ENCODE results near the gene FAM219B. TPM values are rescaled to one million over a fixed set of nuclear protein-coding genes. Genes with fewer than 3 reads are reported as not detected.
"Not testable (repeated sequence)": the region's sequence is repeated elsewhere in the genome, so short reads cannot be mapped to it uniquely, and the experiment has no call there.

FAM219B gene
- total and polyA plus RNA-seq, 2 of the 8 experiments (the other 6 are each of a cell fraction or from before 2014, with no cell fraction given): 57.1 to 66.6 TPM

GRCh38 chr15:74935193-74935592 is 28.5 kb upstream of the FAM219B start:
- H4K20me1 ChIP-seq (replicated peaks in 1 of 2; ENCODE audit: control insufficient read depth in 1 of 2, insufficient read depth in 2 of 2, low read length in 2 of 2); H2AK5ac ChIP-seq (ENCODE audit: low read depth, low read length); H2BK120ac ChIP-seq (replicated peaks; ENCODE audit: low read depth, low read length); H3K27ac ChIP-seq (ENCODE audit: low read depth, low read length); FAIRE-seq; H3K4ac ChIP-seq (replicated peaks; ENCODE audit: insufficient read length, low read depth, low read length); H3K4me2 ChIP-seq (ENCODE audit: insufficient read depth in 1 of 2, low read depth in 2 of 2, low read length in 2 of 2); H2BK12ac ChIP-seq (ENCODE audit: low read depth, low read length); H3K9ac ChIP-seq (replicated peaks in 1 of 4; ENCODE audit: extremely low read depth in 1 of 4, low read depth in 3 of 4, low read length in 3 of 4); H3K23ac ChIP-seq (ENCODE audit: insufficient read length); H3K4me3 ChIP-seq (ENCODE audit: extremely low read depth in 1 of 4, insufficient read depth in 2 of 4, low read depth in 3 of 4, low read length in 4 of 4); H2BK5ac ChIP-seq (ENCODE audit: low read depth, low read length); H4K5ac ChIP-seq (ENCODE audit: insufficient read length, low read depth, low read length); H3K56ac ChIP-seq (replicated peaks; ENCODE audit: insufficient read length, low read depth, low read length); H3K9me3 ChIP-seq (ENCODE audit: insufficient read depth in 2 of 2, low read depth in 1 of 2, low read length in 1 of 2); H2AFZ ChIP-seq (ENCODE audit: low read length); H3K14ac ChIP-seq (ENCODE audit: insufficient read length); H2BK15ac ChIP-seq (ENCODE audit: low read length); H3K4me1 ChIP-seq (replicated peaks in 1 of 4; ENCODE audit: control insufficient read depth in 3 of 4, insufficient read depth in 4 of 4, low read length in 3 of 4); H3K18ac ChIP-seq (ENCODE audit: extremely low read depth, low read length); H3K23me2 ChIP-seq (ENCODE audit: low read depth, low read length); H4K91ac ChIP-seq (replicated peaks; ENCODE audit: insufficient read length, low read length); H4K8ac ChIP-seq (ENCODE audit: extremely low read depth, insufficient read depth, low read length); H3K27me3 ChIP-seq (replicated peaks in 1 of 4; ENCODE audit: control insufficient read depth in 3 of 4, extremely low read depth in 1 of 4, insufficient read depth in 3 of 4, low read length in 3 of 4); H2BK20ac ChIP-seq (ENCODE audit: low read length); H3K79me1 ChIP-seq (ENCODE audit: low read depth, low read length): not testable (repeated sequence)
- DNase-seq (ENCODE audit: low read depth in 1 of 2, low spot score in 2 of 2): peak in 1 of 2 experiments; percentile 70
- TF ChIP-seq RAD21 (IDR thresholded peaks at IDR 0.05 in 1 of 2, conservative IDR thresholded peaks at IDR 0.05 in 1 of 2; ENCODE audit: low read depth in 2 of 2, low read length in 2 of 2) (peak; percentile 15 to 33; a peak in 2 of 4 replicates), CTCF (IDR thresholded peaks at IDR 0.05; ENCODE audit: control extremely low read depth in 1 of 3, insufficient read depth in 1 of 3, low read depth in 1 of 3, low read length in 3 of 3) (peak; percentile 45 to 58 (median 49))
- POLR2A ChIA-PET (ENCODE audit: partially characterized antibody): interaction anchor here (1.1 to 2.2 kb wide), 7 partner anchors 13 to 240 kb away, joined by 3 to 11 read pairs (median 3); partner anchors contain the start of genes FAM219B, RPP25 and ULK3
- CTCF ChIA-PET (ENCODE audit: partially characterized antibody): interaction anchor here (0.6 to 2.5 kb wide), 17 partner anchors 10 to 314 kb away, joined by 3 to 9 read pairs (median 4); no protein-coding TSS in a partner anchor
- H3K79me2 ChIP-seq (ENCODE audit: control insufficient read depth in 1 of 2, insufficient read depth in 2 of 2, low read length in 2 of 2): peaks cover 8 to 66% of the 10 kb centered on the region in 2 experiments
- H3K36me3 ChIP-seq (ENCODE audit: control insufficient read depth in 2 of 4, insufficient read depth in 4 of 4, low read length in 3 of 4): peaks cover 0 to 13% (median 4%) of the 10 kb centered on the region in 4 experiments; a peak in 3 of 8 replicates
- 73% methylated on average over 3 of the region's 3 CpGs; no CpG with 5 or more reads in 1 of the 2 experiments for WGBS, 2 experiments (ENCODE audit: extremely low coverage in 1 of 2, insufficient coverage in 1 of 2, insufficient read length in 1 of 2, insufficient replicate concordance in 2 of 2, low coverage in 1 of 2, low lambda C conversion rate in 2 of 2, missing lambda C conversion rate in 1 of 2)

Measured in H1 (cell line).